SK-N-SH (cell line): ENCODE data around the gene BSN. TPM values are rescaled to one million over a fixed set of nuclear protein-coding genes. Genes with fewer than 3 reads are reported as not detected.

Experiments used
- CTCF ChIA-PET: fragments of 300-600, 350-600 bp; formaldehyde crosslinking; extraction: SDS; loops from one replicate; lab custom pipeline; 2021; lab: Yijun Ruan, JAX
- POLR2A ChIA-PET: fragments of 350-600 bp; sonication (Branson Sonifier 250); formaldehyde crosslinking; extraction: SDS; loops from one replicate; lab custom pipeline; 2020; ENCODE audit warnings: antibody characterized with exemption, inconsistent platforms; lab: Yijun Ruan, JAX
- DNase-seq: peaks from one replicate; pipeline ENCODE4 v3.0.0; 2012
- H2AFZ ChIP-seq: fragments of 200-600 bp; sonication (generic); 2 replicates; pipeline ENCODE4 v1.8.1; 2016; ENCODE audit warnings: antibody characterized with exemption, mild to moderate bottlenecking, low read depth
- H3F3A ChIP-seq: fragments of 200-600 bp; sonication (generic); replicated peaks from 2 replicates; pipeline ENCODE3; 2016; ENCODE audit warnings: antibody characterized with exemption, mild to moderate bottlenecking; ENCODE audit not compliant: insufficient read depth
- H3K27ac ChIP-seq, 2 experiments: fragments of 200-500 bp in 1 of 2; fragments of 200-600 bp in 1 of 2; sonication (Bioruptor generic) in 1 of 2; sonication (generic), shearing (Covaris generic) in 1 of 2; 2 replicates each; pipeline versions ENCODE4 v1.5.1 to v1.6.1; 2014 to 2016; ENCODE audit warnings: low read depth in 2 of 2, inconsistent platforms in 1 of 2, low read length in 1 of 2, mild to moderate bottlenecking in 1 of 2, mixed read lengths in 1 of 2
- H3K27me3 ChIP-seq: fragments of 200-600 bp; sonication (generic), shearing (Covaris generic); 2 replicates; pipeline ENCODE4 v1.6.1; 2016; ENCODE audit warnings: mixed run types; ENCODE audit not compliant: insufficient read depth
- H3K36me3 ChIP-seq, 2 experiments: fragments of 200-500 bp in 1 of 2; fragments of 200-600 bp in 1 of 2; sonication (Bioruptor generic) in 1 of 2; sonication (generic) in 1 of 2; replicated peaks in 1 of 2; 2 replicates each; pipeline versions ENCODE3 to v1.5.1; 2014 to 2016; ENCODE audit warnings: low read length in 1 of 2, mild to moderate bottlenecking in 1 of 2; ENCODE audit not compliant: insufficient read depth in 2 of 2, control insufficient read depth in 1 of 2
- H3K4me1 ChIP-seq, 2 experiments: fragments of 200-500 bp in 1 of 2; fragments of 200-600 bp in 1 of 2; sonication (Bioruptor generic) in 1 of 2; sonication (generic), shearing (Covaris generic) in 1 of 2; 2 replicates each; pipeline versions ENCODE4 v1.5.1 to v1.6.1; 2014 to 2016; ENCODE audit warnings: low read depth in 1 of 2, low read length in 1 of 2, mixed run types in 1 of 2; ENCODE audit not compliant: insufficient read depth in 2 of 2, control insufficient read depth in 1 of 2
- H3K4me2 ChIP-seq: fragments of 200-600 bp; sonication (generic), shearing (Covaris generic); 2 replicates; pipeline ENCODE4 v1.6.1; 2017; ENCODE audit warnings: mixed run types
- H3K4me3 ChIP-seq, 2 experiments: fragments of 200-500 bp in 1 of 2; fragments of 200-600 bp in 1 of 2; sonication (Bioruptor generic) in 1 of 2; sonication (generic), shearing (Covaris generic) in 1 of 2; 2 replicates each; pipeline versions ENCODE4 v1.5.1 to v1.8.1; 2014 to 2016; ENCODE audit warnings: low read depth in 2 of 2, inconsistent platforms in 1 of 2, low read length in 1 of 2, mild to moderate bottlenecking in 1 of 2, mixed read lengths in 1 of 2, moderate library complexity in 1 of 2
- H3K79me2 ChIP-seq: fragments of 200-600 bp; sonication (generic); 2 replicates; pipeline ENCODE4 v1.8.1; 2017; ENCODE audit warnings: mild to moderate bottlenecking; ENCODE audit not compliant: insufficient read depth
- H3K9ac ChIP-seq: fragments of 200-600 bp; sonication (generic); 2 replicates; pipeline ENCODE4 v1.6.1; 2017; ENCODE audit warnings: mixed run types
- H3K9me2 ChIP-seq: fragments of 200-600 bp; sonication (generic); 2 replicates; pipeline ENCODE4 v1.6.1; 2017; ENCODE audit warnings: mixed run types
- H3K9me3 ChIP-seq: fragments of 200-600 bp; sonication (generic); 2 replicates; pipeline ENCODE4 v1.6.1; 2017; ENCODE audit warnings: mixed run types, mild to moderate bottlenecking, moderate library complexity
- H4K20me1 ChIP-seq: fragments of 200-600 bp; sonication (generic); 2 replicates; pipeline ENCODE4 v1.6.1; 2017; ENCODE audit warnings: mild to moderate bottlenecking, mixed run types; ENCODE audit not compliant: insufficient read depth
- CHD2 ChIP-seq: fragments of 150-350 bp; IDR thresholded peaks from 2 replicates; pipeline ENCODE4 v1.6.1; 2018; ENCODE audit warnings: low read length; ENCODE audit not compliant: partially characterized antibody
- CTCF ChIP-seq: fragments of 200-600 bp; sonication (generic); IDR thresholded peaks from 2 replicates; pipeline ENCODE4 v1.6.1; 2017; ENCODE audit warnings: antibody characterized with exemption, mild to moderate bottlenecking, moderate library complexity
- ELF1 ChIP-seq: IDR thresholded peaks from 2 replicates; pipeline ENCODE4 v1.4.0; 2012
- EP300 ChIP-seq, 2 experiments: IDR thresholded peaks; 2 replicates each; pipeline versions ENCODE4 v1.4.0 to v1.6.1; 2012; ENCODE audit warnings: borderline replicate concordance in 1 of 2, low read depth in 1 of 2, low read length in 1 of 2
- EZH2phosphoT487 ChIP-seq: fragments of 200-600 bp; sonication (generic); IDR thresholded peaks from 2 replicates; pipeline ENCODE4 v1.6.1; 2017; ENCODE audit warnings: low read depth, mixed run types, mild to moderate bottlenecking, antibody characterized with exemption, moderate library complexity, borderline replicate concordance
- FOXJ3 ChIP-seq: sonication (generic); formaldehyde crosslinking; IDR thresholded peaks from 2 replicates; pipeline ENCODE4 v1.5.1; 2020; ENCODE audit warnings: mild to moderate bottlenecking, missing genetic modification reagents
- IRF3 ChIP-seq: fragments of 150-350 bp; IDR thresholded peaks from 2 replicates; pipeline ENCODE4 v1.6.1; 2016; ENCODE audit warnings: mild to moderate bottlenecking, low read depth, low read length
- MAX ChIP-seq: IDR thresholded peaks from 2 replicates; pipeline ENCODE4 v1.4.0; 2012; ENCODE audit warnings: low read depth
- MEF2A ChIP-seq: IDR thresholded peaks from 2 replicates; pipeline ENCODE4 v1.4.0; 2012; ENCODE audit warnings: low read depth, borderline replicate concordance
- NFIC ChIP-seq: IDR thresholded peaks from 2 replicates; pipeline ENCODE4 v1.4.0; 2012; ENCODE audit warnings: borderline replicate concordance
- POLR2AphosphoS5 ChIP-seq: IDR thresholded peaks from 2 replicates; pipeline ENCODE4 v1.6.1; 2012; ENCODE audit warnings: low read depth, low read length
- RAD21 ChIP-seq: IDR thresholded peaks from 2 replicates; pipeline ENCODE4 v1.6.1; 2012; ENCODE audit warnings: mild to moderate bottlenecking, low read length
- RCOR1 ChIP-seq: fragments of 150-350 bp; IDR thresholded peaks from 2 replicates; pipeline ENCODE4 v1.6.1; 2017; ENCODE audit warnings: antibody characterized with exemption, low read length
- RFX5 ChIP-seq: IDR thresholded peaks from 2 replicates; pipeline ENCODE4 v1.6.1; 2012; ENCODE audit warnings: mild to moderate bottlenecking, improper control_type of control experiment, low read length
- RXRA ChIP-seq: IDR thresholded peaks from 2 replicates; pipeline ENCODE4 v1.4.0; 2012; ENCODE audit warnings: low read depth, mild to moderate bottlenecking, borderline replicate concordance
- SIN3A ChIP-seq: IDR thresholded peaks from 2 replicates; pipeline ENCODE4 v1.6.1; 2012; ENCODE audit warnings: low read depth, mild to moderate bottlenecking, low read length, moderate library complexity, borderline replicate concordance
- TAF1 ChIP-seq: IDR thresholded peaks from 2 replicates; pipeline ENCODE4 v1.6.1; 2012; ENCODE audit warnings: low read depth, mild to moderate bottlenecking, low read length, moderate library complexity, borderline replicate concordance
- TEAD4 ChIP-seq: IDR thresholded peaks from 2 replicates; pipeline ENCODE4 v1.4.0; 2012; ENCODE audit warnings: mild to moderate bottlenecking, borderline replicate concordance; ENCODE audit not compliant: insufficient read depth
- WGBS: methylation state at CpG from one replicate; pipeline ENCODE4 v1.1.6; 2017; ENCODE audit warnings: low lambda C conversion rate; 5-methylcytosine and 5-hydroxymethylcytosine counted together
- polyA plus RNA-seq, 3 experiments: library from polyadenylated mRNA; depleted of rRNA; stranded (reverse); fragments of >200 nt; gene quantifications; 2 replicates each; pipeline ENCODE4 v1.2.3, GENCODE V29; 2012

Gene BSN
- polyA plus RNA-seq, 1 of the 3 experiments (the other 2 are of a cell fraction) = 0.07 TPM

- H3K27me3 ChIP-seq = no peaks in the 10 kb centered on the region
- H3F3A ChIP-seq = no peaks in the 10 kb centered on the region
- no peak overlapping the region for H3K4me3 ChIP-seq
- no peaks in the 10 kb centered on the region for H3K9me3 ChIP-seq
- H3K27ac ChIP-seq = no peak overlapping the region
- no peaks in the 10 kb centered on the region for H3K79me2 ChIP-seq
- H3K9me2 ChIP-seq = no peaks in the 10 kb centered on the region
- WGBS = 100% methylated on average over 1 of the region's 4 CpGs
- no peak overlapping the region for H2AFZ ChIP-seq
- no peaks in the 10 kb centered on the region for H3K36me3 ChIP-seq
- no peak for TF ChIP-seq TAF1
- TF ChIP-seq EZH2phosphoT487 = no peak
- TF ChIP-seq MEF2A = no peak
- no peak for TF ChIP-seq EP300 (IDR thresholded peaks at IDR 0.05; ENCODE audit: borderline replicate concordance in 1 of 2, low read depth in 1 of 2, low read length in 1 of 2)
- TF ChIP-seq MAX = no peak
- TF ChIP-seq RCOR1 = no peak
- no peak for TF ChIP-seq CTCF
- H3K4me1 ChIP-seq = no peaks in the 10 kb centered on the region; a peak in 1 of 4 replicates
- DNase-seq = no peak
- ChIA-PET CTCF (interaction anchor here (1.3 to 2.6 kb wide), 2 partner anchors 12 to 120 kb away, joined by 5 to 15 read pairs; no protein-coding TSS in a partner anchor), POLR2A (no interaction called here)
- no peak overlapping the region for H3K9ac ChIP-seq
- no peaks in the 10 kb centered on the region for H4K20me1 ChIP-seq
- H3K4me2 ChIP-seq = no peak overlapping the region
Measured at GRCh38 chr3:49659756-49660155, 105.5 kb downstream of the BSN start.

GRCh38 chr3:49661281-49661680 is 107.0 kb downstream of the BSN start:
- Histone ChIP-seq H3K9me3 (no peaks in the 10 kb centered on the region), H3K4me1 (peaks cover 0 to 4% of the 10 kb centered on the region in 2 experiments; a peak in 1 of 4 replicates), H3K36me3 (no peaks in the 10 kb centered on the region), H3K9ac (no peak overlapping the region), H3K79me2 (no peaks in the 10 kb centered on the region), H3K4me2 (no peak overlapping the region), H3K27ac (no peak overlapping the region), H4K20me1 (no peaks in the 10 kb centered on the region), H3K9me2 (no peaks in the 10 kb centered on the region), H3K27me3 (no peaks in the 10 kb centered on the region), H2AFZ (no peak overlapping the region), H3F3A (no peaks in the 10 kb centered on the region), H3K4me3 (no peak overlapping the region)
- ChIA-PET CTCF (interaction anchor here (1.3 to 3.1 kb wide), 3 partner anchors 10 to 122 kb away, joined by 5 to 20 read pairs (median 15); no protein-coding TSS in a partner anchor), POLR2A (no interaction called here)
- 100% methylated on average over 2 of the region's 14 CpGs for WGBS
- TF ChIP-seq FOXJ3 (CRISPR knock-in tag) = no peak
- TF ChIP-seq TEAD4 = no peak
- no peak for TF ChIP-seq SIN3A
- no peak for TF ChIP-seq ELF1
- TF ChIP-seq RFX5 = no peak
- TF ChIP-seq RCOR1 = no peak
- no peak for TF ChIP-seq NFIC
- no peak for TF ChIP-seq CHD2
- TF ChIP-seq IRF3 = no peak
- TF ChIP-seq POLR2AphosphoS5 = no peak
- TF ChIP-seq RAD21 = no peak
- TF ChIP-seq RXRA = no peak
- DNase-seq = no peak
